ENCODE measurements around the gene MMP24.

The MMP24 gene

GRCh38 chr20:35283441-35284266 is 57.2 kb downstream of the MMP24 start:
- ChIA-PET POLR2A (ENCODE audit: low non-redundant PET) (interaction anchor here (0.5 to 1.1 kb wide), 5 partner anchors 10 to 739 kb away, joined by 4 to 7 read pairs (median 4); no protein-coding TSS in a partner anchor), CTCF (interaction anchor here (0.6 to 1.6 kb wide), 3 partner anchors 21 to 164 kb away, joined by 4 to 8 read pairs (median 4); no protein-coding TSS in a partner anchor)
- no peak for TF ChIP-seq CTCF (conservative IDR thresholded peaks at IDR 0.05; ENCODE audit: low read depth)

GRCh38 chr20:35284267-35284991 is 57.9 kb downstream of the MMP24 start, which contains the start of gene EIF6:
Gene EIF6 (minus strand): TSS chr20:35284772. CDS start chr20:35284487, 285 bp downstream.
- ChIA-PET POLR2A (ENCODE audit: low non-redundant PET) (interaction anchor here (0.5 to 1.1 kb wide), 7 partner anchors 9 to 740 kb away, joined by 3 to 7 read pairs (median 4); no protein-coding TSS in a partner anchor), CTCF (interaction anchor here (0.6 to 1.6 kb wide), 5 partner anchors 10 to 163 kb away, joined by 3 to 6 read pairs (median 4); no protein-coding TSS in a partner anchor)
- peak within 1 kb of the TSS; percentile 84 for H3K27ac ChIP-seq
- DNase-seq (ENCODE audit: low spot score), result peak; percentile 95
- TF ChIP-seq CTCF (conservative IDR thresholded peaks at IDR 0.05; ENCODE audit: low read depth), result no peak

More at GRCh38 chr20:35283441-35284266, 57.2 kb downstream of the MMP24 start:
- DNase-seq (ENCODE audit: low spot score), result no peak
- H3K27ac ChIP-seq, result peak overlapping the region; percentile 84

GRCh38 chr20:35284992-35285805 is 58.7 kb downstream of the MMP24 start:
- no peak for DNase-seq (ENCODE audit: low spot score)
- no peak for TF ChIP-seq CTCF (conservative IDR thresholded peaks at IDR 0.05; ENCODE audit: low read depth)
- ChIA-PET POLR2A (ENCODE audit: low non-redundant PET) (interaction anchor here (0.6 to 1.0 kb wide), 5 partner anchors 14 to 170 kb away, joined by 3 to 5 read pairs (median 3); no protein-coding TSS in a partner anchor), CTCF (interaction anchor here (0.5 to 1.6 kb wide), 7 partner anchors 10 to 162 kb away, joined by 3 to 6 read pairs (median 3); no protein-coding TSS in a partner anchor)
- peak overlapping the region; percentile 84 for H3K27ac ChIP-seq

GRCh38 chr20:35285806-35286076 is 59.3 kb downstream of the MMP24 start:
- no peak for DNase-seq (ENCODE audit: low spot score)
- ChIA-PET POLR2A (ENCODE audit: low non-redundant PET) (interaction anchor here (0.6 kb wide), 1 partner anchor 13 kb away, joined by 3 read pairs; no protein-coding TSS in a partner anchor), CTCF (interaction anchor here (0.5 to 0.6 kb wide), 3 partner anchors 79 to 156 kb away, joined by 3 to 4 read pairs (median 3); no protein-coding TSS in a partner anchor)

More at GRCh38 chr20:35285806-35286076, 59.3 kb downstream of the MMP24 start:
- TF ChIP-seq CTCF (conservative IDR thresholded peaks at IDR 0.05; ENCODE audit: low read depth), result no peak
- peak overlapping the region; percentile 84; the same call in 1 of the 2 replicates for H3K27ac ChIP-seq

Measured in RWPE1 (cell line).